ENCODE data around the gene HOXC10. TPM values are rescaled to one million over a fixed set of nuclear protein-coding genes. Genes with fewer than 3 reads are reported as not detected.

HOXC10 gene
- total RNA-seq, 1 experiment from 2014 or later = 154 TPM

- peaks cover 2% of the 10 kb centered on the region; the same call in 1 of the 2 replicates for H3K36me3 ChIP-seq (ENCODE audit: control insufficient read depth, insufficient read depth, low read length)
- peak overlapping the region; percentile 72 to 91 for H3K4me3 ChIP-seq (ENCODE audit: low read depth in 2 of 2, low read length in 2 of 2)
- DNase-seq (ENCODE audit: low read depth, low spot score) (no peak), ATAC-seq (peak; percentile 37)
- in situ Hi-C loops (cut with HindIII; ENCODE audit: low pct_unique_long_range_greater_than_20kb, low sequenced_read_pairs) = no loop called here
- H3K27ac ChIP-seq (ENCODE audit: low read length) = peak overlapping the region; percentile 94
- no peaks in the 10 kb centered on the region for H3K9me3 ChIP-seq (ENCODE audit: control insufficient read depth, insufficient read depth, low read depth, low read length)
- TSS peak; percentile 82 for BruUV-seq (replicated peaks)
- intact Hi-C loops (cut with micrococcal nuclease; ENCODE audit: unreplicated experiment) = no loop called here
- H3K27me3 ChIP-seq (ENCODE audit: control insufficient read depth, insufficient read depth, low read length) = no peaks in the 10 kb centered on the region
- ChIA-PET POLR2A (interaction anchor here (0.5 to 1.5 kb wide), 8 partner anchors 9 to 884 kb away, joined by 3 to 17 read pairs (median 7); partner anchors contain the start of gene HOXC6), CTCF (interaction anchor here (0.6 to 1.1 kb wide), 8 partner anchors 12 to 235 kb away, joined by 3 to 14 read pairs (median 4); no protein-coding TSS in a partner anchor)
- peaks cover 60% of the 10 kb centered on the region for H3K4me1 ChIP-seq (ENCODE audit: control insufficient read depth, insufficient read depth, low read length)
- TF ChIP-seq REST (IDR thresholded peaks at IDR 0.05; ENCODE audit: insufficient read depth in 1 of 2, low read depth in 2 of 2, low read length in 1 of 2) (no peak), SIN3A (IDR thresholded peaks at IDR 0.05; ENCODE audit: borderline replicate concordance, insufficient read depth, low read depth, low read length) (0 out of 2 replicates have a peak, but pooled peaks have one; percentile 38), CTCF (IDR thresholded peaks at IDR 0.05) (peak; percentile 29), TCF7L2 (IDR thresholded peaks at IDR 0.05; ENCODE audit: low read depth, low read length) (no peak)
Measured at GRCh38 chr12:54017027-54017788, 32.3 kb downstream of the HOXC10 start.

DNA sequence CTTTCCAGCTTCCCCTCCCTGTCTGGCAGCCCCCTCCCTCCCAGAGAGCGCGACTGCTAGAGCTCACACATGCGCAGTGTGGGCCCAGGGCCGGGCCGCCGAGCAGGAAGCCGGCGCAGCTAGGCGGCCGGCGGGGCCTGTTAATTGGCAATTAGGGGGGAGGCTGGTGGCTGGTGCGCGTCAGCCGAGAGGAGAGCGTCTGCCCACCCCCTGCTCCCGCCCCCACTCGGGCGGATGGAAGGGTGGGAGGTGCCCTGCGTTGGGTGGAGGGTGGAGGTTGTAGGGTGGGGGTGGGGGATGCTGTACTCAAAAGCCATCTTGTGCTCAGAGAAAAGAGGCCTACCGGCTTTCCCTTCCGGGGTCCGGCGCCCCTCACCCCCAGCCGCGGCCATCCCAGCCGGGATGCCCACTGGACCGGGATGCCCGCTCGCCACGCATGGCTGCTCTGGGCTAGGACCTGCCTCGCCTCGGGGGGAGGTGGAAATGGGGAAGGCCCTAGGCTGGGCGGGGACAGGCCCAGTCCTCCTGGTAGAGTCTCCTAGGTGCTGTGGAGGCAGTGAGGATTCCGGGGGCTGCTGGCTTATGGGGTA is 33.0 kb downstream of the HOXC10 start:
- intact Hi-C loops (cut with micrococcal nuclease; ENCODE audit: unreplicated experiment) = no loop called here
- peaks cover 2% of the 10 kb centered on the region; the same call in 1 of the 2 replicates for H3K36me3 ChIP-seq (ENCODE audit: control insufficient read depth, insufficient read depth, low read length)
- H3K27ac ChIP-seq (ENCODE audit: low read length) = peak overlapping the region; percentile 94
- H3K4me3 ChIP-seq (ENCODE audit: low read depth in 2 of 2, low read length in 2 of 2) = peak overlapping the region; percentile 72 to 91
- no peaks in the 10 kb centered on the region for H3K9me3 ChIP-seq (ENCODE audit: control insufficient read depth, insufficient read depth, low read depth, low read length)
- ChIA-PET CTCF (interaction anchor here (0.6 to 1.1 kb wide), 6 partner anchors 12 to 235 kb away, joined by 3 to 14 read pairs (median 4); no protein-coding TSS in a partner anchor), POLR2A (interaction anchor here (0.5 to 1.5 kb wide), 7 partner anchors 8 to 186 kb away, joined by 3 to 17 read pairs (median 9); partner anchors contain the start of gene HOXC6)
- in situ Hi-C loops (cut with HindIII; ENCODE audit: low pct_unique_long_range_greater_than_20kb, low sequenced_read_pairs) = no loop called here
- peaks cover 60% of the 10 kb centered on the region for H3K4me1 ChIP-seq (ENCODE audit: control insufficient read depth, insufficient read depth, low read length)
- DNase-seq (ENCODE audit: low read depth, low spot score) = peak; percentile 89
- no TSS peak for BruUV-seq (replicated peaks)
- TF ChIP-seq TCF7L2 (IDR thresholded peaks at IDR 0.05; ENCODE audit: low read depth, low read length) (no peak), POLR2AphosphoS5 (IDR thresholded peaks at IDR 0.05; ENCODE audit: low read depth, low read length) (peak; percentile 74), SIN3A (IDR thresholded peaks at IDR 0.05; ENCODE audit: borderline replicate concordance, insufficient read depth, low read depth, low read length) (no peak), CTCF (IDR thresholded peaks at IDR 0.05) (no peak; the same call in 1 of the 2 replicates), REST (IDR thresholded peaks at IDR 0.05; ENCODE audit: insufficient read depth in 1 of 2, low read depth in 2 of 2, low read length in 1 of 2) (no peak)
- no peaks in the 10 kb centered on the region for H3K27me3 ChIP-seq (ENCODE audit: control insufficient read depth, insufficient read depth, low read length)
- peak; percentile 72 for ATAC-seq

Data from Panc1 (cell line).